ENCODE measurements around the gene POTEM. TPM values are rescaled to one million over a fixed set of nuclear protein-coding genes. Genes with fewer than 3 reads are reported as not detected.
A peak's percentile ranks its signal among the peaks of the same experiment; 100 is the strongest.
"Not testable (repeated sequence)": the region's sequence is repeated elsewhere in the genome, so short reads cannot be mapped to it uniquely, and the experiment has no call there.

Gene POTEM
- total RNA-seq, result not detected
- long read RNA-seq, donor 1, result 0 reads
- long read RNA-seq, donor 2, result 0 reads

- intact Hi-C loops (cut with DNase I, micrococcal nuclease); H3K9me3 ChIP-seq; H3K4me3 ChIP-seq; H3K4me1 ChIP-seq (ENCODE audit: low read depth); DNase-seq; ATAC-seq; H3K36me3 ChIP-seq (ENCODE audit: low read depth): not testable (repeated sequence)
Observed at GRCh38 chr14:18967134-18967533, at the start of gene POTEM. Gene POTEM (plus strand): TSS chr14:18967434. CDS start chr14:18967486, 52 bp downstream.

DNA sequence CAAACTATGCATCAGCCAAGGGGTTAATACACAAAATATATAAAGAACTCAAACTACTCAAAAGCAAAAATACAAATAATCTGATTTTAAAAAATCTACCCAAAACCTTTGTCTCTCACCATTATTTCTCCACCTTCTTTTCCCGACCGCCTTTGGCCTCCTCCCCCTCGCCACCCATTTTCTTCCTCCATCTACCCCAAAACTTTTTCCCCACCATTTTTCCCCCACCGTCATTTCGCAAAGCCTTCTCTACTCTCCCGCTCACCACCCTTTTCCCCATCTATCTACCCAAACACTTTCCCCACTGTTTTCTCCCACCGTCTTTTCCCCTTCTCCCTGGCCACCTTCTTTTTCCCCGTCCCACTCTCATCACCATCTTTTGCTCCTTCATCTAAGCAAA, 48.9 kb upstream of the POTEM start:
- intact Hi-C loops (cut with DNase I, micrococcal nuclease); H3K4me3 ChIP-seq; H3K4me1 ChIP-seq (ENCODE audit: low read depth); ATAC-seq; H3K9me3 ChIP-seq; H3K36me3 ChIP-seq (ENCODE audit: low read depth): not testable (repeated sequence)
- DNase-seq, result peak in 1 of 3 donors; percentile 19

- H3K4me1 ChIP-seq (ENCODE audit: low read depth); H3K9me3 ChIP-seq; DNase-seq; intact Hi-C loops (cut with DNase I, micrococcal nuclease); H3K4me3 ChIP-seq; H3K36me3 ChIP-seq (ENCODE audit: low read depth): not testable (repeated sequence)
- peak; percentile 25 for ATAC-seq
Observed at GRCh38 chr14:18920052-18920451, 47.2 kb upstream of the POTEM start.

DNA sequence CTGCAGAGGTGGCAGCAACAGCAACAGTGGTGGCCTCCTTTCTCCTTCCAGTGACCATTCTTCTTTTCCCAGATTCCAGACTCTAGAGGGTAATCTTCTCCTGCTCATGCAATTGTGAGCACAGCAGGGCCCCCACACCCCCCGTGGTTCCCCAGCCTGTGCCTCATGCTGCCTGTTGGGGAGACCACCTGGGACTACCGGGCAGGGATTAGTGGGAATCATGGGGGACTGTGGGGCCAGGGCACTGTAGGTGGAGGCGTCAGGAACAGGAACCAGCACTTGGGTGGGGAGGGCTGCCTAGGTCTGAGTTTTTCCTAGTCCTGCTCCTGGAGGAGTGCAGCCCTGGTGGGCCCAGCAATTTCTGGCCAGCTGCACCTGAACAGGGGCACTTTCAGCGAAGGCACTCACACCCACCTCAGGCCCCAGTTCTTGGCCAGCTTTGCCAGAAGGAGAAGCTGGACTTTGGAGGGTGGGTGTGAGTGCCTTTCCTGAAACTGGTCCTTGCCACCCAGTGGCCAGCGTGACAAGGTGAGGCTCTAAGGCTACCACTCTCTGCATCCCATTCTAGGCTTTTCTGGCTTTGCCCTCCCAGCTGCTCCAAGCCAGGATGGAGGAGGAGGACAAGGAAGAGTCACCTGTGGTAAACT, 46.1 kb upstream of the POTEM start:
- H3K4me1 ChIP-seq (ENCODE audit: low read depth); H3K4me3 ChIP-seq; H3K36me3 ChIP-seq (ENCODE audit: low read depth); H3K9me3 ChIP-seq; intact Hi-C loops (cut with DNase I, micrococcal nuclease); DNase-seq: not testable (repeated sequence)
- peak; percentile 48 for ATAC-seq

DNA sequence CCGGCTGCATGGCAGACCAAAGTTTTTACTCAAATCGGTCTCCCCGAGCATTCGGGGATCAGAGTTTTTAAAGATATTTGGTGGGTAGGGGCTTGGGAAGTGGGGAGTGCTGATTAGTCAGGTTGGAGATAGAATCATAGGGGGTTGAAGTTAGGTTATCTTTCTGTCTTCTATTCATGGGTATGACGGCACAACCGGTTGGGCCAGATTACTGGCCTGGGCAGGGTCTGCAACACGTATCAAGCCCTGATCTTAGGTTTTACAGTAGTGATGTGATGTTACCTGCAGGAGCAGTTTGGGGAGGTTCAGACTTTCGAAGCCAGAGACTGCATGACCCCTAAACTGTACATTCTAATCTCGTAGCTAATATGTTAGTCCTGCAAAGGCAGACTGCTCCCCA, 30.4 kb upstream of the POTEM start:
- H3K36me3 ChIP-seq (ENCODE audit: low read depth); DNase-seq; ATAC-seq; H3K4me1 ChIP-seq (ENCODE audit: low read depth); H3K9me3 ChIP-seq; H3K4me3 ChIP-seq; intact Hi-C loops (cut with DNase I, micrococcal nuclease): not testable (repeated sequence)

GRCh38 chr14:18938733-18939132, 28.5 kb upstream of the POTEM start:
- ATAC-seq; intact Hi-C loops (cut with DNase I, micrococcal nuclease); H3K9me3 ChIP-seq; DNase-seq; H3K4me3 ChIP-seq; H3K36me3 ChIP-seq (ENCODE audit: low read depth); H3K4me1 ChIP-seq (ENCODE audit: low read depth): not testable (repeated sequence)

GRCh38 chr14:18949939-18950338, 17.3 kb upstream of the POTEM start:
- DNase-seq; intact Hi-C loops (cut with DNase I, micrococcal nuclease): not testable (repeated sequence)
- ATAC-seq, result peak; percentile 17

GRCh38 chr14:18953085-18953484, 14.1 kb upstream of the POTEM start:
- H3K4me3 ChIP-seq; H3K9me3 ChIP-seq; H3K36me3 ChIP-seq (ENCODE audit: low read depth); H3K4me1 ChIP-seq (ENCODE audit: low read depth); intact Hi-C loops (cut with DNase I, micrococcal nuclease): not testable (repeated sequence)
- peak; percentile 4 to 56 (median 22) for DNase-seq
- ATAC-seq, result peak; percentile 30

More at GRCh38 chr14:18949939-18950338, 17.3 kb upstream of the POTEM start:
- not testable (repeated sequence) for H3K4me1 ChIP-seq (ENCODE audit: low read depth); H3K9me3 ChIP-seq; H3K36me3 ChIP-seq (ENCODE audit: low read depth); H3K4me3 ChIP-seq

DNA sequence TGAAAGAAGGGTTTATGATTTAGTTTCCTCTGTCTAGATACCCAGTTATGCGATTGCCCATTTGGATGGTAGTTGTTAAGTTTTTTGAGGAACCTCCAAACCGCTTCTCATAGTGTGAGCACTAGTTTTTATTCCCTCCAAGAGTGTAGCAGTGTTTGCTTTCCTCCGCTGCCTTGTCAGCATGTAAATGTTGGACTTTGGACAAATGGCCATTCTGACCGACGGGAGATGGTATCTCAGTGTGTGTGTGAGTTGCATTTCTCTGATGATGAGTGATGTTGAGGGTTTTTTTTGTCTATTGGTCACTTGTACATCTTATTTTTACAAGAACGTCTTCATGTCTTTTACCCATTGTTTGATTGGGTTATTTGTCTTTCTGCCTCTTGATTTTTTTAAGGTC, 11.4 kb upstream of the POTEM start:
- H3K9me3 ChIP-seq; intact Hi-C loops (cut with DNase I, micrococcal nuclease); H3K4me3 ChIP-seq; H3K36me3 ChIP-seq (ENCODE audit: low read depth); DNase-seq; ATAC-seq; H3K4me1 ChIP-seq (ENCODE audit: low read depth): not testable (repeated sequence)

- H3K36me3 ChIP-seq (ENCODE audit: low read depth); ATAC-seq; DNase-seq; H3K4me3 ChIP-seq; intact Hi-C loops (cut with DNase I, micrococcal nuclease); H3K4me1 ChIP-seq (ENCODE audit: low read depth); H3K9me3 ChIP-seq: not testable (repeated sequence)
Observed at GRCh38 chr14:18961576-18961975, 5.7 kb upstream of the POTEM start.

DNA sequence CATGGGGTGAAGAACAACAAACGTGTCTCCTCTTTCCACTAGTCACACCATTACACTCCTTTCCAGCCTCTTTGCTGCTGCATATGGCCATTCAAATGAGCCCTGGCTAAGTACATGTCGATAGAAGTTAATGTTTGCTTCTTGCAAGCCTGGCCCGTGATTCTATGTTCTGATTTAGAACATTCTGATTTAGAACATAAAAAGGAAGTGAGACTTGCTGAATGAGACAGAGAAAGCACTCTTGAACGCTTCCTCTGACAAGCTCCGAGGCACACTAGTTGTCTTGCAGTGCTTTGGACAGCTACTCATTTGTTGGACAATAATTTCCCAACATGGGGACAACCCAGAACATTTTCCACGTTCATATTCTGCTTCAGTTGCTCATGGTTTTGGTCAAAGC, 5.1 kb upstream of the POTEM start:
- H3K4me1 ChIP-seq (ENCODE audit: low read depth); DNase-seq; H3K4me3 ChIP-seq; H3K36me3 ChIP-seq (ENCODE audit: low read depth); H3K9me3 ChIP-seq; intact Hi-C loops (cut with DNase I, micrococcal nuclease); ATAC-seq: not testable (repeated sequence)

DNA sequence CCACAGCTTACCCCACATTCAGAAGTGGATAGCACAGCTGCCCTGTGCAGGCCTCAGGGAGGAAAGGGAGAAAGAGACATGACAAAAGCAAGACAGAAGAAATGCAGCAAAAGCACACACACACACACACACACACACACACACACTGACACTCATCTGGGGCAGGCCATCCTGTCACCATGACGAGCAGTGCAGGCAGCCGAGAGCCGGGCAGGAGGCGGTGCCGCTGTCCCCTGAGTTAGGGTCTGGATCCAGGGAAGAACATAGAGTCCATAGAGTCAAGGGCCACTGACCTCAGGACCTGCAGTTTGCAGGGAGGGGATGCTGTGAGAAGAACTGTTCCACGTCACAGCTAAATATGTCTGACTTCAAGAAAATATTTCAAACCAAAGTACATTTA, 4.0 kb upstream of the POTEM start:
- DNase-seq; H3K4me3 ChIP-seq; H3K4me1 ChIP-seq (ENCODE audit: low read depth); H3K36me3 ChIP-seq (ENCODE audit: low read depth); H3K9me3 ChIP-seq; intact Hi-C loops (cut with DNase I, micrococcal nuclease): not testable (repeated sequence)
- peak; percentile 12 for ATAC-seq

GRCh38 chr14:18964878-18965277, 2.4 kb upstream of the POTEM start:
- H3K9me3 ChIP-seq; H3K36me3 ChIP-seq (ENCODE audit: low read depth); DNase-seq; H3K4me3 ChIP-seq; H3K4me1 ChIP-seq (ENCODE audit: low read depth); intact Hi-C loops (cut with DNase I, micrococcal nuclease): not testable (repeated sequence)
- ATAC-seq, result peak; percentile 31

GRCh38 chr14:19002566-19002965, 35.3 kb downstream of the POTEM start:
- H3K9me3 ChIP-seq; ATAC-seq; intact Hi-C loops (cut with DNase I, micrococcal nuclease); H3K4me3 ChIP-seq; H3K4me1 ChIP-seq (ENCODE audit: low read depth); H3K36me3 ChIP-seq (ENCODE audit: low read depth): not testable (repeated sequence)
- peak in 1 of 3 donors; percentile 23 for DNase-seq

DNA sequence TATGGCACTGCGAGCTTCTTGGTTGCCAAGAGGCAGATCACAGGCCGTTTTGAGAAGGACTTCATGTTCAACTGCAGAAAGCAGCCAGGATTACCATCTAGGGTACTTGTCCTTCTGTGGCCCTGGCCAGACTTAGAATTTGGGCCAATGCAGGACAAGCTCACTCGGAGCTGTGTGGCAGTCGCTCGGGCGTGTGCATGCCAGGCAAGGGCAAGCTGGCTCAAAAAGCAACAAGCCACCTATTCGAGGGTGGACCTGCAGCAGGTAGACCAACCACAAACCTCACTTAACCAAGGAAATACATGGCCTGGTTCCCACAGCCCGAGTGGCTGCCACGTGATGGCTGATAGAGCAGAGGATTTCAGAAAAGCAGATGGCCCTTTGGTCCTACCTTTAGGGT, 39.3 kb downstream of the POTEM start:
- intact Hi-C loops (cut with DNase I, micrococcal nuclease); H3K36me3 ChIP-seq (ENCODE audit: low read depth); H3K4me1 ChIP-seq (ENCODE audit: low read depth); ATAC-seq; DNase-seq; H3K9me3 ChIP-seq; H3K4me3 ChIP-seq: not testable (repeated sequence)
